Esophagus squamous epithelium (tissue), 5 donors: ENCODE results near the gene SLC25A51. TPM values are rescaled to one million over a fixed set of nuclear protein-coding genes. Genes with fewer than 3 reads are reported as not detected.
A peak's percentile ranks its signal among the peaks of the same experiment; 100 is the strongest.

Experiments used
- DNase-seq: peaks from one replicate; lab custom pipeline; 2025; lab: John Stamatoyannopoulos, UW
- H3K27ac ChIP-seq, 4 donors: fragments of 200-600 bp; sonication (generic); one replicate each; pipeline ENCODE4 v1.5.1; 2016 to 2019; ENCODE audit warnings: mild to moderate bottlenecking in 1 of 4
- H3K27me3 ChIP-seq, 4 donors: fragments of 200-600 bp; sonication (generic); 1 replicate in 3 of 4; 2 replicates in 1 of 4; pipeline versions ENCODE4 v1.5.1 to v1.6.0; 2017 to 2021; ENCODE audit warnings: antibody characterized with exemption in 1 of 4
- H3K36me3 ChIP-seq, 3 donors: fragments of 200-600 bp; sonication (generic); one replicate each; pipeline ENCODE4 v1.5.1; 2016 to 2019
- H3K4me1 ChIP-seq, 3 donors: fragments of 200-600 bp; sonication (generic); one replicate each; pipeline ENCODE4 v1.5.1; 2017 to 2019
- H3K4me3 ChIP-seq, 4 donors: fragments of 200-600 bp; sonication (generic); 1 replicate in 3 of 4; 2 replicates in 1 of 4; pipeline ENCODE4 v1.5.1; 2016 to 2019; ENCODE audit warnings: mild to moderate bottlenecking in 2 of 4, moderate library complexity in 1 of 4
- H3K9me3 ChIP-seq, 3 donors: fragments of 200-600 bp; sonication (generic); one replicate each; pipeline ENCODE4 v1.5.1; 2016 to 2019
- POLR2A ChIP-seq, 4 donors: fragments of 450-650 bp; IDR thresholded peaks; one replicate each; pipeline ENCODE4 v1.6.1; 2017; ENCODE audit warnings: antibody characterized with exemption in 4 of 4, mild to moderate bottlenecking in 4 of 4, moderate library complexity in 3 of 4
- WGBS, 2 donors: methylation state at CpG; one replicate each; pipeline ENCODE4 v1.1.5; 2018; 5-methylcytosine and 5-hydroxymethylcytosine counted together
- intact Hi-C: fragments of 100-400 bp; cut with DNase I; formaldehyde crosslinking; loops from one replicate; pipeline ENCODE4 v1.15.0; 2022
- total RNA-seq, 4 donors: library from RNA; depleted of rRNA; stranded (reverse); fragments of >200 nt; gene quantifications; one replicate each; pipeline ENCODE4 v1.1.0, GENCODE V29; 2016
- TF ChIP-seq, protein P1 (sequence below), 6 experiments: fragments of 450-650 bp in 4 of 6; fragments of 200-600 bp in 2 of 6; sonication (generic) in 2 of 6; IDR thresholded peaks; one replicate each; pipeline ENCODE4 v1.5.1; 2016 to 2019; ENCODE audit warnings: antibody characterized with exemption in 6 of 6, mild to moderate bottlenecking in 4 of 6, moderate library complexity in 4 of 6
- donor health status: DM: yes; HTN: yes; CAD: no.

The SLC25A51 gene
- total RNA-seq, 4 donors from 2014 or later: 18.2 to 30.3 (median 20.3) TPM

DNA sequence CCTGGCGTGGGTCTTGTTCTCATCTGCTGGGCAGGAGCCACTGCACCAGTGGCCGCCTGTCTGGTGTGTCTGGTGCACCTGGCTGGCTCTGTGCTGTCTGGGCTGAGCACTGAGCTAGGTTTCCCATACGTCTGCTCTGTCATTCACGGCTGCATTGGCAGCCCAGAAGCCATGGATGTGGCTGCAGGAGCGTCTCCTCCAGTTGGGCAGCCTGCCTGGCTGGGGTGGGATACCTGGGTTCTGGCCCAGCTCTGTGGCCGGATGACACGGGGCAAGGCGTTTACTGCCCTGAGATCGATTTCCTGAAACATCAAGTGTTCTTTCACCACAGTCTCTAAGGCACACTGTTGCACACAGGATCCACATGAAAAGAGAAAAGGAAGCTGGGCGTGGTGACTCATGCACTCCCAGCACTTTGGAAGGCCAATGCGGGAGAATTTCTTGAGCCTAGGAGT lies 25.5 kb upstream of the SLC25A51 start:
- Histone ChIP-seq H3K36me3 (peaks cover 0 to 28% (median 6%) of the 10 kb centered on the region in 3 donors), H3K27me3 (no peaks in the 10 kb centered on the region), H3K9me3 (no peaks in the 10 kb centered on the region), H3K4me3 (no peak overlapping the region), H3K27ac (peak overlapping the region in 2 of 4 donors; percentile 14 to 18), H3K4me1 (peaks cover 8 to 54% (median 26%) of the 10 kb centered on the region in 3 donors)
- WGBS, 2 donors: 44 to 49% methylated on average over 5 of the region's 11 CpGs
- intact Hi-C loops: no loop called here
- TF ChIP-seq, protein P1, sequence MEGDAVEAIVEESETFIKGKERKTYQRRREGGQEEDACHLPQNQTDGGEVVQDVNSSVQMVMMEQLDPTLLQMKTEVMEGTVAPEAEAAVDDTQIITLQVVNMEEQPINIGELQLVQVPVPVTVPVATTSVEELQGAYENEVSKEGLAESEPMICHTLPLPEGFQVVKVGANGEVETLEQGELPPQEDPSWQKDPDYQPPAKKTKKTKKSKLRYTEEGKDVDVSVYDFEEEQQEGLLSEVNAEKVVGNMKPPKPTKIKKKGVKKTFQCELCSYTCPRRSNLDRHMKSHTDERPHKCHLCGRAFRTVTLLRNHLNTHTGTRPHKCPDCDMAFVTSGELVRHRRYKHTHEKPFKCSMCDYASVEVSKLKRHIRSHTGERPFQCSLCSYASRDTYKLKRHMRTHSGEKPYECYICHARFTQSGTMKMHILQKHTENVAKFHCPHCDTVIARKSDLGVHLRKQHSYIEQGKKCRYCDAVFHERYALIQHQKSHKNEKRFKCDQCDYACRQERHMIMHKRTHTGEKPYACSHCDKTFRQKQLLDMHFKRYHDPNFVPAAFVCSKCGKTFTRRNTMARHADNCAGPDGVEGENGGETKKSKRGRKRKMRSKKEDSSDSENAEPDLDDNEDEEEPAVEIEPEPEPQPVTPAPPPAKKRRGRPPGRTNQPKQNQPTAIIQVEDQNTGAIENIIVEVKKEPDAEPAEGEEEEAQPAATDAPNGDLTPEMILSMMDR (IDR thresholded peaks at IDR 0.05): no peak
- TF ChIP-seq POLR2A (IDR thresholded peaks at IDR 0.05): no peak
- DNase-seq: no peak

DNA sequence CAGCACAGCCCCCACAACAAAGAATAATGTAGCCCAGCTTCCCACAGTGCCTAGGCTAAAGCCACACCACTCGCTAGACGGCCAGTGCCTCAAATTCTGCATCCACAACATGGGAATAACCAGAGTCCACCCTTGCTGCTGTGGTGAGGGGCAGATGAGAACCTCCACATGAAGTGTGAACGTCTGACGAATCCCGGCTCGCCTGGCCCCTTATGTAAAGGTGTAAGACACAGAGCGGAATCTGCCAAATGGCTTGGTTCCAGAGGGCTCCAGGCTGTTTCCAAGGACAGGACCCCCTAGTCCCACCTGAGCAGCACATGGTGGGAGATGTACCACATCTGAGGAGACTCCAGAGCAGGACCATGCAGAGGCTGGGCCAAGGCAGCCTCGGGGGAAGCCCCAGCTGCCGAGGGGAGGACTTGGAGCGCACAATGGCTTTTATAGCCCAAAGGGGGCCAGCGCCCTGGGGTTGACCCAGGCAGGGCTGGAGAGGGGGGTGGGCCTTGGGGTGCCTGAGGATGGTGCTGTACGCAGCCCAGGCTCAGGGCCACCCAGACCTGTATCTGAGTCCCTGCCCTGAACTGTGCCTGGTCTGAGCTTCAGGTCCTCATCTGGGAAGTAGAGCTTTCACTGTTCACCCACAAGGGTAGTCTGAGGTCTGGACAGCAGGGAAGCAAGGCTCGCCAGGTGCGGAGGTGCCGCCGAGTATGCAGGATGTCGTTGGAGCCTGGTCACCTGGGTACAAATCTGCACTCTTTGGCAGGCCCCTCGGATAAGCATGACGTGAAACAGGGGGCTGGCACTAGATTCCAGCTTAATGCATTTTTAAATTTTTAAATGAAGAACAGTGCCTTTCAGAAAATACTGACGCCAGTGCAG lies 24.9 kb upstream of the SLC25A51 start:
- no peaks in the 10 kb centered on the region for H3K9me3 ChIP-seq
- no peak overlapping the region for H3K4me3 ChIP-seq
- 73 to 81% methylated on average over 13 of the region's 20 CpGs for WGBS, 2 donors
- DNase-seq: no peak
- H3K36me3 ChIP-seq: peaks cover 0 to 24% (median 6%) of the 10 kb centered on the region in 3 donors
- TF ChIP-seq, protein P1 (IDR thresholded peaks at IDR 0.05): no peak
- no peak for TF ChIP-seq POLR2A (IDR thresholded peaks at IDR 0.05)
- H3K27me3 ChIP-seq: no peaks in the 10 kb centered on the region
- intact Hi-C loops: no loop called here
- peaks cover 8 to 60% (median 26%) of the 10 kb centered on the region in 3 donors for H3K4me1 ChIP-seq
- H3K27ac ChIP-seq: peak overlapping the region in 2 of 4 donors; percentile 14 to 18

DNA sequence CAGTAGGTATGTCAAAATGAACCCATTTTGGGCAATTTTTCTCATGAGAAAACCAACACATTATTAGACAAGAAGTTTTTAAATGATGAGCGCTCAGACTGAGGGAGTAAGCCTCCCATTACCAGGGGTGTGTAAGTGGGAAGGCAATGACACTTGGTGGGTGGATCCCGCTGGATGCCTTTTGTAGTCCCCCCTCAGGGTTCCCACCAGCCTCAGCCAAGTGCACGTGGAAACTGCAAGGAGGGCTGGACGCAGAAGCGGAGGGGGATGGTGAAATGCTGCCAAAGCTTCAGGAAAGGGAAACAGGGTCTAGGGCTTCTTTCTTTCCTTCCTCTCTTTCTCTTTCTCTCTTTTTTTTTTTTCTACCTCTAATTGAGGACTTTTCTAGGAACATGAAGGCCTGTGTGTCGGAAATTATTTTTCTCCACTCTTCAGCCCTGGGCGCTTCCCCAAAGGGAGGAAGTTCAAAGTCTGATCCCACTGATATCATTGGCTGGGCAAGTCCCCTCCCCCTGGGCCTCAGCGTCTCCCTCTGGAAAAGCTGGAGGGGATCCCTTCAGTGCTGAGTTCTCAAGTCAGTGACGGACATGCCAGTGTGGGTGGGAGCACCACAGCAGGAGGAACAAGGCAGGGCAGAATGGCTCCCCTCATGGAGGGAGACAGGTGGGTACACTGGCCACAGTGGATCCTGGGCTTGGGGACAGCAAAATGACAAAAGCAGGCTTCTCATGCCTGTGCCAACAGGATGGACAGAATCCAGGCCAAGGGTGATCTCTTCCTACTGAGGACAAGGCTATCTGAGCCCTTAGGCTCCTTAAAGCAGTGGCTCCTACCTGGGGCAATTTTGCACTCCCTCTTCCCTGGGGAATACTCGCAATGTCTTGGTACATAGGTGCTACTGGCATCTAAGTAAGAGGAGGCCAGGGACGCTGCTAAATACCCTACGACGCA lies 23.9 kb upstream of the SLC25A51 start:
- intact Hi-C loops: no loop called here
- H3K36me3 ChIP-seq: peaks cover 0 to 18% (median 6%) of the 10 kb centered on the region in 3 donors
- H3K4me1 ChIP-seq: peaks cover 10 to 70% (median 30%) of the 10 kb centered on the region in 3 donors
- TF ChIP-seq, protein P1 (IDR thresholded peaks at IDR 0.05): no peak
- no peak for TF ChIP-seq POLR2A (IDR thresholded peaks at IDR 0.05)
- 82 to 87% methylated on average over 9 to 12 of the region's 13 CpGs for WGBS, 2 donors
- no peak overlapping the region for H3K27ac ChIP-seq
- DNase-seq: no peak
- no peaks in the 10 kb centered on the region for H3K9me3 ChIP-seq
- H3K27me3 ChIP-seq: no peaks in the 10 kb centered on the region
- no peak overlapping the region for H3K4me3 ChIP-seq

DNA sequence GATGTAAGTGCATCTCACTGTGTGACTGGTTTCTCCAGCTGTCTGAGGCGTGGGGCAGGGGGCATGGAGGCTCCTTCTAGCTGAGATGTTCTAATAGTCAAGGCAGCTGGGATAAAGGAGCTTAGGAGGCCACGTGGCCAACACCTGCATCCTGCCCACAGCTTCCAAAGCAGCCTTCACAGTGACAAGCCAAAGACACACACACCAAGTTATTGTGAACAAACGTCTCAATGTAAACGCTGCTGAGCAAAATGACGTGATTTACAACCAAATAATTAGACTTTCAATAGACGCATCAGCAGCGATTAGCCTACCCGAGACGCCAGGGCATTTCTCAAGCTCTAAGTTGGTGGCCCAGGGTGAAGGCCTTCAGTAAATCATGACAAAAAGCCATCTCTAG lies 23.2 kb upstream of the SLC25A51 start:
- Histone ChIP-seq H3K36me3 (peaks cover 0 to 18% (median 6%) of the 10 kb centered on the region in 3 donors), H3K27me3 (no peaks in the 10 kb centered on the region), H3K4me3 (no peak overlapping the region), H3K9me3 (no peaks in the 10 kb centered on the region), H3K27ac (no peak overlapping the region), H3K4me1 (peaks cover 16 to 77% (median 37%) of the 10 kb centered on the region in 3 donors)
- TF ChIP-seq, protein P1 (IDR thresholded peaks at IDR 0.05): no peak
- no peak for TF ChIP-seq POLR2A (IDR thresholded peaks at IDR 0.05)
- WGBS, 2 donors: 60 to 63% methylated on average over 8 of the region's 9 CpGs
- no peak for DNase-seq
- intact Hi-C loops: no loop called here
